HepG2 (cell line): ENCODE data around the gene KMT5C. TPM values are rescaled to one million over a fixed set of nuclear protein-coding genes. Genes with fewer than 3 reads are reported as not detected.

Experiments used
- ASH2L ChIP-seq: fragments of 300-600, 200-600 bp; sonication (generic); IDR thresholded peaks from 2 replicates; pipeline ENCODE4 v1.7.0; 2017; ENCODE audit warnings: low read depth, mild to moderate bottlenecking, moderate library complexity, mixed read lengths, low read length; ENCODE audit not compliant: insufficient read length
- BCL6 ChIP-seq: IDR thresholded peaks from 2 replicates; pipeline ENCODE4 v1.6.1; 2016; ENCODE audit warnings: missing genetic modification reagents, missing compliant biosample characterization
- FOXO4 ChIP-seq: sonication (generic); formaldehyde crosslinking; conservative IDR thresholded peaks from 2 replicates; pipeline ENCODE4 v1.8.1; 2023; ENCODE audit warnings: missing genetic modification reagents
- HCFC1 ChIP-seq: fragments of 150-350 bp; IDR thresholded peaks from 2 replicates; pipeline ENCODE4 v1.6.1; 2014; ENCODE audit warnings: low read depth, low read length
- KLF16 ChIP-seq, 2 experiments: sonication (generic) in 1 of 2; formaldehyde crosslinking in 1 of 2; IDR thresholded peaks; 2 replicates each; pipeline versions ENCODE4 v1.6.1 to v1.8.0; 2016 to 2023; ENCODE audit warnings: missing genetic modification reagents in 2 of 2, missing compliant biosample characterization in 1 of 2
- NFKB2 ChIP-seq: sonication (generic); formaldehyde crosslinking; IDR thresholded peaks from 2 replicates; pipeline ENCODE4 v1.4.0; 2020; ENCODE audit warnings: missing genetic modification reagents, borderline replicate concordance
- RFX1 ChIP-seq: fragments of 450-650 bp; IDR thresholded peaks from 2 replicates; pipeline ENCODE4 v1.6.1; 2017
- SOX13 ChIP-seq, 3 experiments: fragments of 450-650 bp in 1 of 3; sonication (generic) in 1 of 3; formaldehyde crosslinking in 1 of 3; IDR thresholded peaks in 2 of 3; conservative IDR thresholded peaks in 1 of 3; 2 replicates each; pipeline versions ENCODE4 v1.5.0 to v1.6.1; 2016 to 2020; ENCODE audit warnings: antibody characterized with exemption in 1 of 3, mild to moderate bottlenecking in 1 of 3, missing compliant biosample characterization in 1 of 3, missing genetic modification reagents in 1 of 3, moderate library complexity in 1 of 3
- SP140L ChIP-seq: sonication (generic); formaldehyde crosslinking; IDR thresholded peaks from 2 replicates; pipeline ENCODE4 v1.4.0; 2020; ENCODE audit warnings: missing genetic modification reagents, borderline replicate concordance
- THRA ChIP-seq: sonication (generic); formaldehyde crosslinking; IDR thresholded peaks from 2 replicates; pipeline ENCODE4 v1.4.0; 2020; ENCODE audit warnings: missing genetic modification reagents, borderline replicate concordance
- TRAFD1 ChIP-seq: sonication (generic); formaldehyde crosslinking; IDR thresholded peaks from 2 replicates; pipeline ENCODE4 v1.5.1; 2020; ENCODE audit warnings: missing genetic modification reagents, mild to moderate bottlenecking, borderline replicate concordance
- U2AF1 ChIP-seq: fragments of 200-400 bp; formaldehyde crosslinking; optimal IDR thresholded peaks from 2 replicates; pipeline ENCODE3; 2017; ENCODE audit warnings: mild to moderate bottlenecking, low read depth, low read length
- YEATS2 ChIP-seq: sonication (generic); formaldehyde crosslinking; IDR thresholded peaks from 2 replicates; pipeline ENCODE4 v1.4.0; 2020; ENCODE audit warnings: missing genetic modification reagents, borderline replicate concordance
- ZBTB43 ChIP-seq: sonication (generic); formaldehyde crosslinking; conservative IDR thresholded peaks from 2 replicates; pipeline ENCODE4 v1.4.0; 2020; ENCODE audit warnings: missing genetic modification reagents
- ZIK1 ChIP-seq: sonication (generic); formaldehyde crosslinking; IDR thresholded peaks from 2 replicates; pipeline ENCODE4 v1.5.0; 2020; ENCODE audit warnings: mild to moderate bottlenecking, low read depth, missing genetic modification reagents, borderline replicate concordance
- ZNF12 ChIP-seq: sonication (generic); formaldehyde crosslinking; IDR thresholded peaks from 2 replicates; pipeline ENCODE4 v1.5.0; 2020; ENCODE audit warnings: missing genetic modification reagents
- ZNF138 ChIP-seq: sonication (generic); formaldehyde crosslinking; IDR thresholded peaks from 2 replicates; pipeline ENCODE4 v1.5.0; 2020; ENCODE audit warnings: mild to moderate bottlenecking, low read depth, missing genetic modification reagents
- ZNF205 ChIP-seq: IDR thresholded peaks from 2 replicates; pipeline ENCODE4 v1.6.1; 2018; ENCODE audit warnings: missing biosample characterization, missing genetic modification reagents
- ZNF260 ChIP-seq: sonication (generic); formaldehyde crosslinking; IDR thresholded peaks from 2 replicates; pipeline ENCODE4 v1.4.0; 2020; ENCODE audit warnings: missing genetic modification reagents, low read depth, mild to moderate bottlenecking, borderline replicate concordance
- ZNF468 ChIP-seq: sonication (generic); formaldehyde crosslinking; IDR thresholded peaks from 2 replicates; pipeline ENCODE4 v1.8.0; 2022; ENCODE audit warnings: mild to moderate bottlenecking, moderate library complexity, missing genetic modification reagents
- ZNF598 ChIP-seq: sonication (generic); formaldehyde crosslinking; IDR thresholded peaks from 2 replicates; pipeline ENCODE4 v1.5.1; 2020; ENCODE audit warnings: mild to moderate bottlenecking, missing genetic modification reagents, borderline replicate concordance
- ZNF639 ChIP-seq: conservative IDR thresholded peaks from 2 replicates; pipeline ENCODE4 v1.6.1; 2018; ENCODE audit warnings: missing genetic modification reagents
- ZNF816 ChIP-seq: sonication (generic); formaldehyde crosslinking; IDR thresholded peaks from 2 replicates; pipeline ENCODE4 v1.8.0; 2022; ENCODE audit warnings: missing genetic modification reagents, mild to moderate bottlenecking, borderline replicate concordance
- polyA plus RNA-seq, 8 experiments: library from polyadenylated mRNA; depleted of rRNA in 3 of 8; stranded (reverse) in 7 of 8; unstranded in 1 of 8; fragments of >200 nt; fragmentation: Illumina TruSeq in 4 of 8; extraction: Trizol in 4 of 8; gene quantifications; 2 replicates each; pipeline versions ENCODE4 v1.2.1 to v1.2.3, GENCODE V29; 2011 to 2016; ENCODE audit warnings: low read depth in 4 of 8, missing spikeins in 1 of 8, mixed read lengths in 1 of 8; ENCODE audit not compliant: insufficient read depth in 1 of 8
- total RNA-seq, 5 experiments: library from RNA; depleted of rRNA; stranded (reverse); fragments of >200 nt; fragmentation: Illumina TruSeq; extraction: Trizol; gene quantifications; 2 replicates each; pipeline ENCODE4 v1.2.3, GENCODE V29; 2016; ENCODE audit warnings: low read depth in 1 of 5

Gene KMT5C
- total and polyA plus RNA-seq, 2 of the 13 experiments (the other 11 are each of a cell fraction or from before 2014, with no cell fraction given), result 5.5 to 9.0 TPM

GRCh38 chr19:55333870-55334269, 5.8 kb upstream of the KMT5C start (continued):
- TF ChIP-seq TRAFD1 (CRISPR knock-in tag) (no peak), RFX1 (no peak), ZNF598 (0 out of 2 replicates have a peak, but pooled peaks have one; percentile 28), NFKB2 (CRISPR knock-in tag) (no peak), FOXO4 (no peak), BCL6 (CRISPR knock-in tag) (no peak; the same call in 1 of the 2 replicates), ASH2L (peak; percentile 41), KLF16 (CRISPR knock-in tag; IDR thresholded peaks at IDR 0.05) (peak in 1 of 2 experiments; percentile 56; a peak in 1 of 4 replicates), ZIK1 (CRISPR knock-in tag) (no peak), ZNF639 (no peak), THRA (CRISPR knock-in tag) (peak; percentile 45; the same call in 1 of the 2 replicates), U2AF1 (no peak), HCFC1 (no peak), ZNF12 (peak; percentile 47; the same call in 1 of the 2 replicates), ZNF816 (CRISPR knock-in tag) (peak; percentile 59; the same call in 1 of the 2 replicates), ZBTB43 (CRISPR knock-in tag) (no peak), YEATS2 (CRISPR knock-in tag) (no peak; the same call in 1 of the 2 replicates), SOX13 (IDR thresholded peaks at IDR 0.05) (no peak), SOX13 (CRISPR knock-in tag; conservative IDR thresholded peaks at IDR 0.05 in 1 of 2, IDR thresholded peaks at IDR 0.05 in 1 of 2) (peak in 1 of 2 experiments; percentile 48; a peak in 2 of 4 replicates), ZNF138 (CRISPR knock-in tag) (no peak), ZNF468 (CRISPR knock-in tag) (no peak), ZNF260 (CRISPR knock-in tag) (no peak), SP140L (CRISPR knock-in tag) (no peak), ZNF205 (CRISPR knock-in tag) (peak; percentile 39; the same call in 1 of the 2 replicates)
